Upper lobe of left lung (tissue), 4 donors: Measurements from ENCODE around the gene CDK2.

ENCODE experiments used
- POLR2AphosphoS5 ChIP-seq, 2 donors: sonication (generic); formaldehyde crosslinking; IDR thresholded peaks; one replicate each; pipeline ENCODE4 v1.5.1; 2017; ENCODE audit warnings: antibody characterized with exemption in 2 of 2
- TF ChIP-seq, protein P1 (sequence below), 6 experiments: fragments of 450-650 bp in 4 of 6; fragments of 200-600 bp in 2 of 6; sonication (generic) in 2 of 6; IDR thresholded peaks; one replicate each; pipeline ENCODE4 v1.5.1; 2016 to 2019; ENCODE audit warnings: antibody characterized with exemption in 6 of 6

DNA sequence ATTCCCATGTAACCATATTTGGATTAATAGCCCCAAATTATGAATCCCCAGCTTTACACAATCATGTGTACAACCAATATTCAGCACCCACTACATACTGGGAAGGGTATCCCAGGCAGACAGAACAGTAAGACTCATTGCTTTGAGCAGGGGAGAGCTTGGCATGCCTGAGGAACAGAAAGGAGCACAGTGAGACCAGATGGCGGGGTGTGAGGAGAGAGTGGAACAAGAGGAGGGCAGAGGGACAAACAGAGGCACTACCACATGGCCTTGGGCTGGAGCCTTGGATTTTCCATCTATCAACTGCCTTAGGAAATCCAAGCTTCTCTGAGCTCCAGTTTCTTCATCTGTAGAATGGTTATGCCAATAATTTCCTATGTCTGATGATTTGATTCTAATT lies 31.9 kb upstream of the CDK2 start:
- TF ChIP-seq, protein P1, sequence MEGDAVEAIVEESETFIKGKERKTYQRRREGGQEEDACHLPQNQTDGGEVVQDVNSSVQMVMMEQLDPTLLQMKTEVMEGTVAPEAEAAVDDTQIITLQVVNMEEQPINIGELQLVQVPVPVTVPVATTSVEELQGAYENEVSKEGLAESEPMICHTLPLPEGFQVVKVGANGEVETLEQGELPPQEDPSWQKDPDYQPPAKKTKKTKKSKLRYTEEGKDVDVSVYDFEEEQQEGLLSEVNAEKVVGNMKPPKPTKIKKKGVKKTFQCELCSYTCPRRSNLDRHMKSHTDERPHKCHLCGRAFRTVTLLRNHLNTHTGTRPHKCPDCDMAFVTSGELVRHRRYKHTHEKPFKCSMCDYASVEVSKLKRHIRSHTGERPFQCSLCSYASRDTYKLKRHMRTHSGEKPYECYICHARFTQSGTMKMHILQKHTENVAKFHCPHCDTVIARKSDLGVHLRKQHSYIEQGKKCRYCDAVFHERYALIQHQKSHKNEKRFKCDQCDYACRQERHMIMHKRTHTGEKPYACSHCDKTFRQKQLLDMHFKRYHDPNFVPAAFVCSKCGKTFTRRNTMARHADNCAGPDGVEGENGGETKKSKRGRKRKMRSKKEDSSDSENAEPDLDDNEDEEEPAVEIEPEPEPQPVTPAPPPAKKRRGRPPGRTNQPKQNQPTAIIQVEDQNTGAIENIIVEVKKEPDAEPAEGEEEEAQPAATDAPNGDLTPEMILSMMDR (IDR thresholded peaks at IDR 0.05), result no peak
- TF ChIP-seq POLR2AphosphoS5 (IDR thresholded peaks at IDR 0.05), result no peak
